SJSA1 (cell line): ENCODE measurements around the gene PRKN. TPM values are rescaled to one million over a fixed set of nuclear protein-coding genes. Genes with fewer than 3 reads are reported as not detected.

Experiments used
- DNase-seq, 2 experiments: peaks; one replicate each; pipeline ENCODE4 v3.0.0-alpha.2; 2015 to 2020; ENCODE audit warnings: low spot score in 2 of 2, low read depth in 1 of 2
- H3K27ac ChIP-seq: fragments of 250-450 bp; sonication (Bioruptor Pico); 2 replicates; pipeline ENCODE4 v1.5.1; 2020; ENCODE audit warnings: mild to moderate bottlenecking, moderate library complexity
- H3K27me3 ChIP-seq: fragments of 250-450 bp; sonication (Bioruptor Pico); replicated peaks from 2 replicates; pipeline ENCODE4 v1.5.1; 2020; ENCODE audit warnings: mild to moderate bottlenecking, moderate library complexity
- H3K36me3 ChIP-seq: fragments of 250-450 bp; sonication (Bioruptor Pico); 2 replicates; pipeline ENCODE4 v1.5.1; 2020; ENCODE audit warnings: mild to moderate bottlenecking
- H3K4me1 ChIP-seq: fragments of 250-450 bp; sonication (Bioruptor Pico); replicated peaks from 2 replicates; pipeline ENCODE4 v1.6.1; 2021; ENCODE audit warnings: mild to moderate bottlenecking
- H3K4me3 ChIP-seq: fragments of 250-450 bp; sonication (Bioruptor Pico); 2 replicates; pipeline ENCODE4 v1.5.1; 2020; ENCODE audit warnings: mild to moderate bottlenecking
- H3K9me3 ChIP-seq: fragments of 250-450 bp; sonication (Bioruptor Pico); replicated peaks from 2 replicates; pipeline ENCODE4 v1.5.1; 2020; ENCODE audit warnings: mild to moderate bottlenecking
- total RNA-seq: library from RNA; depleted of rRNA; stranded (reverse); fragments of >200 nt; shearing (Covaris generic); gene quantifications from 2 replicates; pipeline ENCODE4 v1.2.3, GENCODE V29; 2014

PRKN gene
- total RNA-seq, 1 experiment from 2014 or later: not detected

GRCh38 chr6:162463576-162463975 is 264.0 kb downstream of the PRKN start:
- DNase-seq: no peak
- H3K27me3 ChIP-seq: no peaks in the 10 kb centered on the region
- H3K27ac ChIP-seq: no peak overlapping the region
- H3K4me3 ChIP-seq: no peak overlapping the region
- no peaks in the 10 kb centered on the region for H3K9me3 ChIP-seq
- no peaks in the 10 kb centered on the region for H3K36me3 ChIP-seq
- no peaks in the 10 kb centered on the region for H3K4me1 ChIP-seq

DNA sequence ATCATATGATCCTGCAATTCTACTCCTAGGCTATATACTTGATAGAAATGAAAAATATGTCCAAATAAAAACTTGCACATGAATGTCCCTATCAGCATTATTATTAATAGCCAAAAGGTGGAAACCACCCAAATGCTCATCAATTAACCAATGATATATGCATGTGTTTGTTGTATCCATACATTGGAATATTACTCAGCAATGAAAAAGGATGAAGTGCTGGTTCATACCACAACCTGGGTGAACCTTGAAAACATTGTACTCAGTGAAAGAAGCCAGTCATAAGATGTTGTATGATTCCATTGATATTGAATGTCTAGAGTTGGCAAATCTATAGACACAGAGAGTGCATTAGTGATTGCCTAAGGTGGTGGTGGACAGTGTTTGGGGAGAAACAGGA is 267.6 kb downstream of the PRKN start:
- Histone ChIP-seq H3K27me3 (no peaks in the 10 kb centered on the region), H3K36me3 (no peaks in the 10 kb centered on the region), H3K27ac (no peak overlapping the region), H3K9me3 (no peaks in the 10 kb centered on the region; the same call in 1 of the 2 replicates), H3K4me3 (no peak overlapping the region), H3K4me1 (no peaks in the 10 kb centered on the region)
- DNase-seq: no peak

DNA sequence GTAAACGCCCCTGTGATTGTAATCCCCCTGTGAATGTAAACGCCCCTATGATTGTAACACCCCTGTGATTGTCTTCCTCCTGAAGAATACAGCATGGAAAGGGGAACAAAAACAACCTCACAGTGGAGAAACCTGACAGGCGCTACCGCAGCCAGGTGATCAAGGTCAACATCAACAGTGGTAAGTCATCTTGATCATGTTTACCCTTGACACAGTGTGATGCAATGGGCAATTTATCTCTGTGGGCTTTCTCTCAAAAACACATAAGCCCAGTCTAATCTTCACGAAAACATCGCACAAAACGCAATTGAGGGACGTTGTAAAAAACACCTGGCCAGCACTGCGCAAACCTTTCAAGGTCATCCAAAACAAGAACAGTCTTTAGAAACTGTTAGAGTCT is 277.2 kb downstream of the PRKN start:
- no peak overlapping the region for H3K4me3 ChIP-seq
- no peak for DNase-seq
- no peaks in the 10 kb centered on the region for H3K36me3 ChIP-seq
- no peaks in the 10 kb centered on the region; the same call in none of the 2 replicates for H3K9me3 ChIP-seq
- H3K4me1 ChIP-seq: no peaks in the 10 kb centered on the region
- H3K27me3 ChIP-seq: no peaks in the 10 kb centered on the region
- no peak overlapping the region for H3K27ac ChIP-seq

GRCh38 chr6:162448294-162448693 is 279.3 kb downstream of the PRKN start:
- Histone ChIP-seq H3K4me3 (no peak overlapping the region), H3K27me3 (no peaks in the 10 kb centered on the region), H3K9me3 (no peaks in the 10 kb centered on the region; the same call in 1 of the 2 replicates), H3K27ac (no peak overlapping the region), H3K4me1 (no peaks in the 10 kb centered on the region), H3K36me3 (no peaks in the 10 kb centered on the region)
- DNase-seq: no peak

GRCh38 chr6:162443101-162443500 is 284.5 kb downstream of the PRKN start:
- Histone ChIP-seq H3K4me3 (no peak overlapping the region), H3K36me3 (no peaks in the 10 kb centered on the region), H3K27ac (no peak overlapping the region), H3K9me3 (peaks cover 3% of the 10 kb centered on the region; the same call in 1 of the 2 replicates), H3K4me1 (no peaks in the 10 kb centered on the region), H3K27me3 (no peaks in the 10 kb centered on the region)
- DNase-seq: no peak

GRCh38 chr6:162442687-162443086 is 284.9 kb downstream of the PRKN start:
- H3K36me3 ChIP-seq: no peaks in the 10 kb centered on the region
- no peaks in the 10 kb centered on the region for H3K27me3 ChIP-seq
- peaks cover 3% of the 10 kb centered on the region; the same call in 1 of the 2 replicates for H3K9me3 ChIP-seq
- H3K27ac ChIP-seq: no peak overlapping the region
- no peak for DNase-seq
- H3K4me3 ChIP-seq: no peak overlapping the region
- no peaks in the 10 kb centered on the region for H3K4me1 ChIP-seq

- Histone ChIP-seq H3K36me3 (no peaks in the 10 kb centered on the region), H3K27me3 (no peaks in the 10 kb centered on the region), H3K27ac (no peak overlapping the region), H3K4me1 (no peaks in the 10 kb centered on the region), H3K9me3 (peaks cover 3% of the 10 kb centered on the region; the same call in 1 of the 2 replicates), H3K4me3 (no peak overlapping the region)
- no peak for DNase-seq
Observed at GRCh38 chr6:162441991-162442390, 285.6 kb downstream of the PRKN start.

DNA sequence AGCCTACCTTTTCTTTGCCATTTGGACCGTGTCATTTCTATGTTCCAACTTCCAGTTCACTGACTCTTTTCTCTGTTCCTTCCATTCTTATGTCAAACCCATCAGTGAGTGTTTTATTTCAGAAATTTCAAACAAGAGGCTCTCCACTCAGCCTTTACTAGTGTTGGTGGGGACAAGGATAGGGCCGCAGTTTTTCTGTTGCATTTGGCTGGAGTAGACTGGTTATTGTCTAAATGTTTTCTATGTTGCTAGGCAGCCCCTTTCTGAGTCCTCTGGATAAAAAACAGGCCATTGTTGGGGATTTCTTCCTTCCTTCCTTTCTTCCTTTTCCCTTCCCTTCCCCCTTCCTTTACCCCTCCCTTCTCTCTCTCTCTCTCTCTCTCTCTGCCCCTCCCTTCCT is 288.6 kb downstream of the PRKN start:
- no peaks in the 10 kb centered on the region for H3K4me1 ChIP-seq
- no peak overlapping the region for H3K27ac ChIP-seq
- H3K27me3 ChIP-seq: no peaks in the 10 kb centered on the region
- peaks cover 5% of the 10 kb centered on the region; the same call in 1 of the 2 replicates for H3K9me3 ChIP-seq
- no peak overlapping the region for H3K4me3 ChIP-seq
- no peak for DNase-seq
- H3K36me3 ChIP-seq: no peaks in the 10 kb centered on the region

DNA sequence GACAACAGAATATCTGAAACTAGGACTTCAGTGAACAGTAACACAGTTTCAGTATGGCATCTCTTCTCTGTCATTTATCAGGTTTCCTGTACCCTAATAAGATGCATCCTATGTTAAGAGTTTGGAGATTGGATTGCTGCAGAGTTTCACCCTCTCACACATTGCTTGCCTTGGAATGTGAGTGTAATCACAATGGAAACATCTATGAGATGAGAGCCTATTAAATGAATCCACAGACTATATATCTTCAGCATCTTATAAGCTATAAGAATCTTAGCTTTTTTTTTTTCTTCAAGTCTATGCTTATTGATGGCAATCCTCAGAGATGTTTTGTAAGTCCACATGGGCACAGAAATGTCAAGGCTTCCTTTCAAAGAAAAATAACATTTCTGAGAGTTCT is 292.5 kb downstream of the PRKN start:
- H3K4me1 ChIP-seq: no peaks in the 10 kb centered on the region
- DNase-seq: no peak
- no peak overlapping the region for H3K27ac ChIP-seq
- H3K27me3 ChIP-seq: no peaks in the 10 kb centered on the region
- no peaks in the 10 kb centered on the region for H3K36me3 ChIP-seq
- H3K4me3 ChIP-seq: no peak overlapping the region
- peaks cover 3% of the 10 kb centered on the region; the same call in 1 of the 2 replicates for H3K9me3 ChIP-seq

DNA sequence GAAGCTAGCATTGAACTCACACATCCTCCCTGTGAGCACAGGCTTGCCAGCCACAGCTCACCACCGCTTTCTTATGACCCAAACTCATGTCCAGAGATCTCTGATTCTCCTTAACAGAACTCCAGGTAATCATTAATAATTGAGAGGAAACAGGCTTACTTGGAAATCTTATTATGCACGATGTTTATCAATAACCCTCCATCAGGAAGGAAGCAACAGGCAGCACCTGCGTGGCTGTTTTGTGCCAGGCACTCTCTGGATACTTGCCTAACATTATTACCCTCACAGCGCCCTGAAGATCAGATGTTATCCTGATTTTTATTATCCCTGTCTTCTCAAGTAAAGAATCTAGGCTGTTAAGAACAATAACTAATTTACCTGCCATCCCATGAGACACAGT is 306.6 kb downstream of the PRKN start:
- H3K36me3 ChIP-seq: no peaks in the 10 kb centered on the region
- H3K4me3 ChIP-seq: no peak overlapping the region
- H3K27ac ChIP-seq: no peak overlapping the region
- H3K9me3 ChIP-seq: peaks cover 5% of the 10 kb centered on the region; the same call in 1 of the 2 replicates
- no peaks in the 10 kb centered on the region for H3K27me3 ChIP-seq
- no peaks in the 10 kb centered on the region for H3K4me1 ChIP-seq
- no peak for DNase-seq

DNA sequence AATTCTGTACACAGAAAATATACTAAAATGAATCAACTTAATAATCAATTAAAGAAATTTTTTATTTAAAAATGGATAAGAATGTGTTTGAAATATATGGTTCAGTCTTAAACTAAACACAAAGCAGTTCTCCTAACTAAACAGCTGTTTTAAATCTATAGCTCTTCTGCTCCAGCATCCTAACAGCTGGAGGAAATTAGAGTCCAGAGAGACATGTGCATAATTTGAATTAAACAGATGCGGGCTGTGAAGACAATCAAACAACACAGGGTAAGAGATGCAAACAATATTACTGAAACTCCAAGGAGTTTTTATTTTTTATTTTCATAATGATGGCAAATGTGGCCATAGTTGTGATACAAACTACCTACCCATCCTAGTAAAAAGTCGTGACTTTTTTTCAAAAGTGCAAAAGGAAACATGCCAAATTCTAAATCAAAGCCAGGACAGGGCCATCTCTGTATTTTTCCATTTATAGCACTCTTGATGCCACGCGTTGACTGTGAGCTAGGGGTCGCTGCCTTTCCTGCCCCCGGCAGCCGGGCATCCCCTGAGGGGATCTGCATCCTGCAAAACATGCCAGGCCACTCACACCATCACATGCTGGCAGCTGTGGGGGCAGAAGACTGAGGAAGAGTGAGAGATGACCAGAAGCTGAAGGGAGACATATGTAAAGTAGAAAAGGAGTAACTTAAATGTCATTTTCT is 310.6 kb downstream of the PRKN start:
- Histone ChIP-seq H3K9me3 (peaks cover 5% of the 10 kb centered on the region; the same call in 1 of the 2 replicates), H3K4me3 (no peak overlapping the region), H3K4me1 (no peaks in the 10 kb centered on the region), H3K36me3 (no peaks in the 10 kb centered on the region), H3K27ac (no peak overlapping the region), H3K27me3 (no peaks in the 10 kb centered on the region)
- DNase-seq: no peak

GRCh38 chr6:162416307-162416706 is 311.3 kb downstream of the PRKN start:
- Histone ChIP-seq H3K9me3 (peaks cover 4% of the 10 kb centered on the region; the same call in 1 of the 2 replicates), H3K4me3 (no peak overlapping the region), H3K27ac (no peak overlapping the region), H3K4me1 (no peaks in the 10 kb centered on the region), H3K27me3 (no peaks in the 10 kb centered on the region), H3K36me3 (no peaks in the 10 kb centered on the region)
- no peak for DNase-seq

DNA sequence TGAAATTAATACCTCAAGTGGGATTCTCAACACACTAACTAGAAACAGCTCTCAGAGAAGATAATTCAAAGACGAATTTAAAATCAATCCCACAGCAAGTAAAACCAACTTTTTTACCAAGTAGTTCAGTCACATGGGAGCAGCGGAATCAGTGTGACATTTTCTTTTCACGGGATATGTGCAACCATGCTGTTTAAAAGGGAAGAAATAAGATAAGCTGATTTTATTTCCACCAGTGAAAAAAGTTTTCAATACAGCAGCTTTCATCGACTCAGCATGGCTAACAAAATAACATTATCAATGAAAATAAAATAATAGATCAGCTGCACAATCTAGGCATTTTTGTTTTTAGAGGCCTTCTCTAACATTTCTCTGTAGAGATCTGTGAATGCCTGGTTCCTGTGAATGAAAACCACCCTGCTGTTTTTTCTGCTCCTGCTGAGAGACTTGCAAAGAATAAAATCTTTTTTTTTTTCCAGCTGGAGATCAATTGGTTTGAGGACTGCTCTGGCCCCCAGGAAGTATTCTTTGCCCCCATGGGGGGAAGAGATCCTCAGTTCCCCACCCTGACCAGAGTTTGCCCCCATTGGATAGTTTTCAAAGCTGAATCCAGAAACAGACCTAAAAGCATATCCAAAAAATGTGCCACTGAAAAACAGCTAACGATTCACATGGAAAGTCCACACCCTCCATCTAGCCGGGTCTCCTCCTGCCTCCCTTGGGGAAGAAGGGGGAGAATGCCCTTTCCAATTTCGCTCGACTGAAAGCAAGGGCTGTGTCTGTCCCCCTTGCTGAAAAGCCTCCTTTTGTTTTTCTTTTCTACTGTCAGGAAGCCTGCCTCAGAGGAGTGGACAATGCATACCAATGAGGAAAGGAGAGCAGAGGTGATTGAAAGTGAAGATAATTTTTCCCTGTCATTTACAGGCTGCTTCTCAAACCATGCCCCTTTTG is 317.6 kb downstream of the PRKN start:
- Histone ChIP-seq H3K27ac (no peak overlapping the region), H3K27me3 (no peaks in the 10 kb centered on the region), H3K4me3 (no peak overlapping the region), H3K4me1 (no peaks in the 10 kb centered on the region), H3K36me3 (no peaks in the 10 kb centered on the region), H3K9me3 (no peaks in the 10 kb centered on the region)
- no peak for DNase-seq
